NCI-H187 treated with DMSO at 0.1 percent for 48 hours (cell line): ENCODE data around the gene DLG3.

Source experiments
- DNase-seq: peaks from one replicate; lab custom pipeline; 2025; lab: John Stamatoyannopoulos, UW

Gene DLG3

GRCh38 chrX:70437921-70438665 lies 6.5 kb upstream of the DLG3 start:
- DNase-seq, result no peak

GRCh38 chrX:70439016-70439415 lies 5.6 kb upstream of the DLG3 start:
- no peak for DNase-seq

- no peak for DNase-seq
These were observed 2.4 kb upstream of the DLG3 start for GRCh38 chrX:70442224-70442623.

- DNase-seq, result no peak
These were observed 466 bp downstream of the DLG3 start for GRCh38 chrX:70444946-70445656.

- no peak for DNase-seq
These were observed 1.3 kb downstream of the DLG3 start for GRCh38 chrX:70445951-70446350.

- DNase-seq, result no peak
These were observed 2.0 kb downstream of the DLG3 start for GRCh38 chrX:70446380-70447350.

GRCh38 chrX:70449457-70449966 lies 4.9 kb downstream of the DLG3 start:
- DNase-seq, result no peak

- no peak for DNase-seq
These were observed 7.6 kb downstream of the DLG3 start for GRCh38 chrX:70452143-70452733.

GRCh38 chrX:70453024-70453618 lies 8.5 kb downstream of the DLG3 start:
- no peak for DNase-seq

- DNase-seq, result peak; percentile 77
These were observed 10.1 kb downstream of the DLG3 start for GRCh38 chrX:70454441-70455365.

- no peak for DNase-seq
These were observed 10.9 kb downstream of the DLG3 start for GRCh38 chrX:70455366-70456202.

- no peak for DNase-seq
These were observed 11.6 kb downstream of the DLG3 start for GRCh38 chrX:70456256-70456655.

GRCh38 chrX:70461026-70461425 lies 16.4 kb downstream of the DLG3 start:
- no peak for DNase-seq

- DNase-seq, result no peak
These were observed 19.4 kb downstream of the DLG3 start for GRCh38 chrX:70464051-70464450.

GRCh38 chrX:70466968-70467367 lies 22.3 kb downstream of the DLG3 start:
- no peak for DNase-seq

- no peak for DNase-seq
These were observed 24.1 kb downstream of the DLG3 start for GRCh38 chrX:70468709-70469108.

GRCh38 chrX:70470850-70471289 lies 26.2 kb downstream of the DLG3 start:
- DNase-seq, result no peak

- no peak for DNase-seq
These were observed 31.7 kb downstream of the DLG3 start for GRCh38 chrX:70476166-70476933.
